K562 (cell line): ENCODE measurements around the gene GALNS. TPM values are rescaled to one million over a fixed set of nuclear protein-coding genes. Genes with fewer than 3 reads are reported as not detected.
A peak's percentile ranks its signal among the peaks of the same experiment; 100 is the strongest.

Source experiments
- BDP1 ChIP-seq: IDR thresholded peaks from 3 replicates; pipeline ENCODE4 v1.6.1; 2011; ENCODE audit not compliant: insufficient read length, insufficient read depth
- ETV1 ChIP-seq: fragments of 450-650 bp; conservative IDR thresholded peaks from 2 replicates; pipeline ENCODE4 v1.6.1; 2016; ENCODE audit warnings: missing genetic modification characterization, control low read depth, low read depth, missing compliant biosample characterization
- GTF2E2 ChIP-seq: fragments of 200-800 bp; sonication (Bioruptor generic); IDR thresholded peaks from 2 replicates; pipeline ENCODE4 v1.6.1; 2016; ENCODE audit warnings: missing genetic modification characterization, missing compliant biosample characterization
- HLTF ChIP-seq: fragments of 450-650 bp; IDR thresholded peaks from 2 replicates; pipeline ENCODE4 v1.6.1; 2016
- ILK ChIP-seq: fragments of 450-650 bp; IDR thresholded peaks from 2 replicates; pipeline ENCODE4 v1.6.1; 2016; ENCODE audit warnings: missing genetic modification characterization, low read depth, mild to moderate bottlenecking, missing compliant biosample characterization, moderate library complexity, borderline replicate concordance
- MCM7 ChIP-seq, 2 experiments: fragments of 450-650 bp; IDR thresholded peaks; 2 replicates each; pipeline ENCODE4 v1.6.1; 2016 to 2018
- NCOA1 ChIP-seq: fragments of 450-650 bp; IDR thresholded peaks from 2 replicates; pipeline ENCODE4 v1.6.1; 2016; ENCODE audit warnings: low read depth
- NEUROD1 ChIP-seq: fragments of 150-350 bp; IDR thresholded peaks from 2 replicates; pipeline ENCODE4 v1.6.1; 2014; ENCODE audit warnings: borderline replicate concordance, low read length, low read depth; ENCODE audit not compliant: partially characterized antibody
- PML ChIP-seq: IDR thresholded peaks from 2 replicates; pipeline ENCODE4 v1.6.1; 2012; ENCODE audit warnings: low read length, inconsistent platforms
- PTBP1 ChIP-seq: fragments of 200-400 bp; formaldehyde crosslinking; IDR thresholded peaks from 2 replicates; pipeline ENCODE4 v1.6.1; 2017; ENCODE audit warnings: low read depth, low read length
- RHOXF2B ChIP-seq: fragments of 250-450 bp; sonication (Bioruptor Pico); conservative IDR thresholded peaks from 2 replicates; pipeline ENCODE4 v1.5.1; 2021
- SIN3A ChIP-seq, 2 experiments: fragments of 150-350 bp in 1 of 2; IDR thresholded peaks; 2 replicates each; pipeline ENCODE4 v1.6.1; 2011 to 2016; ENCODE audit warnings: borderline replicate concordance in 2 of 2, low read depth in 2 of 2, low read length in 2 of 2, mild to moderate bottlenecking in 2 of 2, moderate library complexity in 2 of 2; ENCODE audit not compliant: control insufficient read depth in 1 of 2
- SRSF9 ChIP-seq: fragments of 200-400 bp; formaldehyde crosslinking; IDR thresholded peaks from 2 replicates; pipeline ENCODE4 v1.6.1; 2017; ENCODE audit warnings: low read depth, low read length, borderline replicate concordance
- TAF9B ChIP-seq: fragments of 450-650 bp; IDR thresholded peaks from 2 replicates; pipeline ENCODE4 v1.6.1; 2018; ENCODE audit warnings: mild to moderate bottlenecking; ENCODE audit not compliant: partially characterized antibody
- ZBED1 ChIP-seq: IDR thresholded peaks from 2 replicates; pipeline ENCODE4 v1.6.1; 2014
- ZBTB17 ChIP-seq: fragments of 450-650 bp; formaldehyde crosslinking; IDR thresholded peaks from 2 replicates; pipeline ENCODE4 v1.4.0; 2020; ENCODE audit warnings: mild to moderate bottlenecking
- ZNF121 ChIP-seq: sonication (generic); formaldehyde crosslinking; conservative IDR thresholded peaks from 2 replicates; pipeline ENCODE4 v1.8.0; 2022; ENCODE audit warnings: missing genetic modification reagents
- ZNF197 ChIP-seq: fragments of 200-800 bp; sonication (Bioruptor generic); IDR thresholded peaks from 2 replicates; pipeline ENCODE4 v1.6.1; 2016; ENCODE audit warnings: low read depth, missing genetic modification characterization, missing compliant biosample characterization
- ZNF274 ChIP-seq: IDR thresholded peaks from 2 replicates; pipeline ENCODE4 v1.6.1; 2011; ENCODE audit warnings: low read depth, mild to moderate bottlenecking, low read length, moderate library complexity, borderline replicate concordance
- ZNF507 ChIP-seq: conservative IDR thresholded peaks from 2 replicates; pipeline ENCODE4 v1.6.1; 2017; ENCODE audit warnings: missing genetic modification characterization, missing compliant biosample characterization
- polyA plus RNA-seq, 8 experiments: library from polyadenylated mRNA; depleted of rRNA in 4 of 8; stranded (reverse) in 5 of 8; unstranded in 3 of 8; fragments of >200 nt; fragmentation: Nextera tagmentation in 2 of 8; fragmentation: Illumina TruSeq in 1 of 8; extraction: Ambion mirVana in 2 of 8; extraction: Trizol in 1 of 8; gene quantifications; 2 replicates each; pipeline versions ENCODE4 v1.2.1 to v1.2.3, GENCODE V29; 2011 to 2014; ENCODE audit warnings: inconsistent platforms in 1 of 8, missing spikeins in 1 of 8
- total RNA-seq, 7 experiments: library from RNA; depleted of rRNA in 6 of 7; stranded (reverse); fragments of >200 nt in 6 of 7; fragmentation: Illumina TruSeq in 2 of 7; extraction: Trizol in 2 of 7; gene quantifications; 2 replicates each; pipeline versions ENCODE4 v1.2.1 to v1.2.3, GENCODE V29; 2011 to 2021; ENCODE audit warnings: low replicate concordance in 1 of 7
- TF ChIP-seq, protein P1 (sequence below): fragments of 250-450 bp; sonication (Bioruptor Pico); IDR thresholded peaks from 2 replicates; pipeline ENCODE4 v1.8.0; 2021; ENCODE audit warnings: borderline replicate concordance, mild to moderate bottlenecking, moderate library complexity; ENCODE audit not compliant: poor library complexity, severe bottlenecking
- TF ChIP-seq, protein P2 (sequence below): sonication (generic); formaldehyde crosslinking; IDR thresholded peaks from 2 replicates; pipeline ENCODE4 v1.8.0; 2022; ENCODE audit warnings: mild to moderate bottlenecking, missing genetic modification reagents
- TF ChIP-seq, protein P3 (sequence below): fragments of 200-400 bp; formaldehyde crosslinking; IDR thresholded peaks from 2 replicates; pipeline ENCODE4 v1.6.1; 2017; ENCODE audit warnings: mild to moderate bottlenecking, low read depth, low read length, moderate library complexity
- TF ChIP-seq, protein P4 (sequence below): sonication (generic); formaldehyde crosslinking; IDR thresholded peaks from 2 replicates; pipeline ENCODE4 v1.8.0; 2022; ENCODE audit warnings: mild to moderate bottlenecking, missing genetic modification reagents

Gene GALNS
- total and polyA plus RNA-seq, 9 of the 15 experiments (the other 6 are each of a cell fraction or from before 2014, with no cell fraction given), result 0.38 to 13.2 (median 4.3) TPM

DNA sequence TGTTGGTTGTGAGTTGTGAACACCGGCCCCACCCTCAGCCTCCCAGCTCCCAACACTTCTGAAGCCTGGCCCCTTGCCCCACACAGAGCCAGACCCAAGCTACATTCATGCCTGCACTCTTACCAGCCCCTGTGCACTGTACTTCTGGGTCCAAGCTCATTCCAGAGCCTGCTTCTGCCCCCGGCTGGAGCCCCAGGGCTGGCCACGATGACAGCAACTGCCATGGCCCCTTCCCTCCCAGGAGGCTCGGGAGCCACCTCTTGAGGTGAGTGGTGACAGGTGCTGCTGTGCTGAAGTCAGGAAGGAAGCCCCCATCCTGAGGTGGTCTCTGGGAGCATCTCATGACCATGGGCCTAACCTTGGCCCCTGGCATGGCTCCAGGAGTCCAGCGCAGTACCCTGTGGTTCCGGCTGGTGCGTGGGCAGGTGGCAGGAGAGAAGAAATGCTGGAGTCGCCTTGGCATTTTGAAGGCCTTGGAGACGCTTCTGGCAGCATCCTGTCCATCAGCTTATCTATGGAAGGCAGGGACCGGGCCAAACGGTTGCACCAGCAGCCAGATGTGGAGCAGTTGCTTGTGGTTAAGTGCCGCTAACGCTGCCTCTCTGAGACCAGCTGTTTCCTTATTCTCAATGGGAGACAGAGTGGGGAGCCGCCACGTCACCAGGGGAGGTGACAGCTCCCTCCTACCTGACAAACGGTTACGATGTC lies 57.0 kb downstream of the GALNS start (continued):
- TF ChIP-seq ILK (tag), result no peak
- TF ChIP-seq RHOXF2B (CRISPR knock-in tag), result no peak
- peak; percentile 69; the same call in 1 of the 2 replicates for TF ChIP-seq NCOA1
- TF ChIP-seq PML, result peak; percentile 92
- TF ChIP-seq PTBP1, result 0 out of 2 replicates have a peak, but pooled peaks have one; percentile 43
- TF ChIP-seq ZNF121 (CRISPR knock-in tag), result no peak
- TF ChIP-seq ZNF507 (tag), result no peak
- TF ChIP-seq SIN3A (IDR thresholded peaks at IDR 0.05; ENCODE audit: borderline replicate concordance in 2 of 2, control insufficient read depth in 1 of 2, low read depth in 2 of 2, low read length in 2 of 2), result peak; percentile 65 to 88; a peak in 3 of 4 replicates
- TF ChIP-seq NEUROD1, result no peak
- TF ChIP-seq, protein P1, sequence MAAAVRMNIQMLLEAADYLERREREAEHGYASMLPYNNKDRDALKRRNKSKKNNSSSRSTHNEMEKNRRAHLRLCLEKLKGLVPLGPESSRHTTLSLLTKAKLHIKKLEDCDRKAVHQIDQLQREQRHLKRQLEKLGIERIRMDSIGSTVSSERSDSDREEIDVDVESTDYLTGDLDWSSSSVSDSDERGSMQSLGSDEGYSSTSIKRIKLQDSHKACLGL (CRISPR knock-in tag), result no peak
- peak; percentile 81 for TF ChIP-seq TAF9B
- no peak for TF ChIP-seq GTF2E2 (tag)
- peak; percentile 67; the same call in 1 of the 2 replicates for TF ChIP-seq ZNF197 (CRISPR knock-in tag)
- peak; percentile 65; the same call in 1 of the 2 replicates for TF ChIP-seq ZBED1
- TF ChIP-seq, protein P2, sequence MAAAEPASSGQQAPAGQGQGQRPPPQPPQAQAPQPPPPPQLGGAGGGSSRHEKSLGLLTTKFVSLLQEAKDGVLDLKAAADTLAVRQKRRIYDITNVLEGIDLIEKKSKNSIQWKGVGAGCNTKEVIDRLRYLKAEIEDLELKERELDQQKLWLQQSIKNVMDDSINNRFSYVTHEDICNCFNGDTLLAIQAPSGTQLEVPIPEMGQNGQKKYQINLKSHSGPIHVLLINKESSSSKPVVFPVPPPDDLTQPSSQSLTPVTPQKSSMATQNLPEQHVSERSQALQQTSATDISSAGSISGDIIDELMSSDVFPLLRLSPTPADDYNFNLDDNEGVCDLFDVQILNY (CRISPR knock-in tag), result no peak; the same call in 1 of the 2 replicates
- peak; percentile 85 for TF ChIP-seq ETV1 (tag)
- peak; percentile 58; the same call in 1 of the 2 replicates for TF ChIP-seq ZBTB17 (CRISPR knock-in tag)
- TF ChIP-seq, protein P3, sequence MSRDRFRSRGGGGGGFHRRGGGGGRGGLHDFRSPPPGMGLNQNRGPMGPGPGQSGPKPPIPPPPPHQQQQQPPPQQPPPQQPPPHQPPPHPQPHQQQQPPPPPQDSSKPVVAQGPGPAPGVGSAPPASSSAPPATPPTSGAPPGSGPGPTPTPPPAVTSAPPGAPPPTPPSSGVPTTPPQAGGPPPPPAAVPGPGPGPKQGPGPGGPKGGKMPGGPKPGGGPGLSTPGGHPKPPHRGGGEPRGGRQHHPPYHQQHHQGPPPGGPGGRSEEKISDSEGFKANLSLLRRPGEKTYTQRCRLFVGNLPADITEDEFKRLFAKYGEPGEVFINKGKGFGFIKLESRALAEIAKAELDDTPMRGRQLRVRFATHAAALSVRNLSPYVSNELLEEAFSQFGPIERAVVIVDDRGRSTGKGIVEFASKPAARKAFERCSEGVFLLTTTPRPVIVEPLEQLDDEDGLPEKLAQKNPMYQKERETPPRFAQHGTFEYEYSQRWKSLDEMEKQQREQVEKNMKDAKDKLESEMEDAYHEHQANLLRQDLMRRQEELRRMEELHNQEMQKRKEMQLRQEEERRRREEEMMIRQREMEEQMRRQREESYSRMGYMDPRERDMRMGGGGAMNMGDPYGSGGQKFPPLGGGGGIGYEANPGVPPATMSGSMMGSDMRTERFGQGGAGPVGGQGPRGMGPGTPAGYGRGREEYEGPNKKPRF, result no peak
- TF ChIP-seq, protein P4, sequence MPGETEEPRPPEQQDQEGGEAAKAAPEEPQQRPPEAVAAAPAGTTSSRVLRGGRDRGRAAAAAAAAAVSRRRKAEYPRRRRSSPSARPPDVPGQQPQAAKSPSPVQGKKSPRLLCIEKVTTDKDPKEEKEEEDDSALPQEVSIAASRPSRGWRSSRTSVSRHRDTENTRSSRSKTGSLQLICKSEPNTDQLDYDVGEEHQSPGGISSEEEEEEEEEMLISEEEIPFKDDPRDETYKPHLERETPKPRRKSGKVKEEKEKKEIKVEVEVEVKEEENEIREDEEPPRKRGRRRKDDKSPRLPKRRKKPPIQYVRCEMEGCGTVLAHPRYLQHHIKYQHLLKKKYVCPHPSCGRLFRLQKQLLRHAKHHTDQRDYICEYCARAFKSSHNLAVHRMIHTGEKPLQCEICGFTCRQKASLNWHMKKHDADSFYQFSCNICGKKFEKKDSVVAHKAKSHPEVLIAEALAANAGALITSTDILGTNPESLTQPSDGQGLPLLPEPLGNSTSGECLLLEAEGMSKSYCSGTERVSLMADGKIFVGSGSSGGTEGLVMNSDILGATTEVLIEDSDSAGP (CRISPR knock-in tag), result 0 out of 2 replicates have a peak, but pooled peaks have one; percentile 13
- no peak for TF ChIP-seq BDP1
- no peak for TF ChIP-seq MCM7 (IDR thresholded peaks at IDR 0.05)
- no peak for TF ChIP-seq HLTF
- no peak for TF ChIP-seq SRSF9
- TF ChIP-seq ZNF274, result no peak
